Mesenchymal stem cell (in vitro differentiated cells and primary cell): ENCODE measurements around the gene IFNGR1. TPM values are rescaled to one million over a fixed set of nuclear protein-coding genes. Genes with fewer than 3 reads are reported as not detected.

Source experiments
- DNase-seq: peaks from one replicate; pipeline ENCODE4 v3.0.0-alpha.2; 2013
- H2AFZ ChIP-seq: one replicate; pipeline ENCODE4 v1.6.1; 2013; ENCODE audit warnings: low read depth, mild to moderate bottlenecking, control low read depth, inconsistent platforms, low read length, moderate library complexity
- H2AK5ac ChIP-seq: 2 replicates; pipeline ENCODE4 v1.6.1; 2013; ENCODE audit warnings: low read length, moderate library complexity, mild to moderate bottlenecking, inconsistent platforms; ENCODE audit not compliant: severe bottlenecking
- H2BK120ac ChIP-seq: one replicate; pipeline ENCODE4 v1.6.1; 2013; ENCODE audit warnings: low read depth, mild to moderate bottlenecking, inconsistent platforms, low read length, moderate library complexity
- H2BK12ac ChIP-seq, 2 experiments: one replicate each; pipeline ENCODE4 v1.6.1; 2013; ENCODE audit warnings: inconsistent platforms in 2 of 2, low read length in 2 of 2, mild to moderate bottlenecking in 2 of 2, moderate library complexity in 2 of 2, control low read depth in 1 of 2
- H2BK15ac ChIP-seq: one replicate; pipeline ENCODE4 v1.6.1; 2013; ENCODE audit warnings: mild to moderate bottlenecking, low read depth, inconsistent platforms; ENCODE audit not compliant: poor library complexity, severe bottlenecking
- H2BK5ac ChIP-seq: 2 replicates; pipeline ENCODE4 v1.6.1; 2013; ENCODE audit warnings: low read depth, mild to moderate bottlenecking, low read length, control low read depth, inconsistent platforms; ENCODE audit not compliant: poor library complexity, severe bottlenecking
- H3K14ac ChIP-seq, 2 experiments: one replicate each; pipeline ENCODE4 v1.6.1; 2013; ENCODE audit warnings: inconsistent platforms in 2 of 2, low read length in 2 of 2, control low read depth in 1 of 2, mild to moderate bottlenecking in 1 of 2, moderate library complexity in 1 of 2
- H3K18ac ChIP-seq, 2 experiments: one replicate each; pipeline ENCODE4 v1.6.1; 2013; ENCODE audit warnings: inconsistent platforms in 2 of 2, low read length in 2 of 2, control low read depth in 1 of 2, low read depth in 1 of 2, mild to moderate bottlenecking in 1 of 2
- H3K23ac ChIP-seq, 2 experiments: one replicate each; pipeline ENCODE4 v1.6.1; 2013; ENCODE audit warnings: inconsistent platforms in 2 of 2, low read length in 2 of 2, mild to moderate bottlenecking in 2 of 2, moderate library complexity in 2 of 2, control low read depth in 1 of 2
- H3K27ac ChIP-seq: 2 replicates; pipeline ENCODE4 v1.5.1; 2013; ENCODE audit warnings: mild to moderate bottlenecking, moderate library complexity, low read length, control low read depth, inconsistent platforms; ENCODE audit not compliant: poor library complexity, severe bottlenecking
- H3K27me3 ChIP-seq, 2 experiments: 2 replicates each; pipeline versions ENCODE4 v1.6.1 to v1.7.0; 2013; ENCODE audit warnings: low read length in 2 of 2, mild to moderate bottlenecking in 2 of 2, moderate library complexity in 2 of 2, control low read depth in 1 of 2, inconsistent platforms in 1 of 2; ENCODE audit not compliant: control insufficient read depth in 1 of 2, insufficient read depth in 1 of 2
- H3K36me3 ChIP-seq, 2 experiments: 2 replicates each; pipeline versions ENCODE4 v1.6.1 to v1.7.0; 2013; ENCODE audit warnings: low read length in 2 of 2, control low read depth in 1 of 2, inconsistent platforms in 1 of 2, low read depth in 1 of 2, mild to moderate bottlenecking in 1 of 2; ENCODE audit not compliant: insufficient read depth in 2 of 2, control insufficient read depth in 1 of 2
- H3K4ac ChIP-seq, 2 experiments: one replicate each; pipeline ENCODE4 v1.6.1; 2013; ENCODE audit warnings: inconsistent platforms in 2 of 2, low read length in 2 of 2, mild to moderate bottlenecking in 2 of 2, moderate library complexity in 2 of 2, control low read depth in 1 of 2, low read depth in 1 of 2
- H3K4me1 ChIP-seq: 2 replicates; pipeline ENCODE4 v1.6.1; 2013; ENCODE audit warnings: low read depth, low read length, control low read depth; ENCODE audit not compliant: control insufficient read depth, insufficient read depth
- H3K4me2 ChIP-seq: 2 replicates; pipeline ENCODE4 v1.6.1; 2013; ENCODE audit warnings: low read length, mild to moderate bottlenecking, inconsistent platforms; ENCODE audit not compliant: poor library complexity, severe bottlenecking
- H3K4me3 ChIP-seq, 2 experiments: 2 replicates each; pipeline versions ENCODE4 v1.5.1 to v1.7.0; 2013; ENCODE audit warnings: low read length in 2 of 2, mild to moderate bottlenecking in 2 of 2, control low read depth in 1 of 2, low read depth in 1 of 2; ENCODE audit not compliant: insufficient read depth in 1 of 2
- H3K79me1 ChIP-seq: replicated peaks from 2 replicates; pipeline ENCODE4 v1.6.1; 2013; ENCODE audit warnings: mild to moderate bottlenecking, control low read depth, low read length, inconsistent platforms; ENCODE audit not compliant: poor library complexity, severe bottlenecking
- H3K9ac ChIP-seq: 2 replicates; pipeline ENCODE4 v1.7.0; 2013; ENCODE audit warnings: mild to moderate bottlenecking, low read length, moderate library complexity
- H3K9me3 ChIP-seq: 2 replicates; pipeline ENCODE4 v1.7.0; 2013; ENCODE audit warnings: mild to moderate bottlenecking, low read length; ENCODE audit not compliant: control insufficient read depth
- H4K8ac ChIP-seq: one replicate; pipeline ENCODE4 v1.6.1; 2013; ENCODE audit warnings: inconsistent platforms, mild to moderate bottlenecking, low read length, moderate library complexity
- H4K91ac ChIP-seq: one replicate; pipeline ENCODE4 v1.6.1; 2013; ENCODE audit warnings: mild to moderate bottlenecking, low read length, inconsistent platforms
- WGBS: methylation state at CpG from one replicate; pipeline ENCODE4 v1.1.7; 2013; ENCODE audit warnings: mixed read lengths; 5-methylcytosine and 5-hydroxymethylcytosine counted together
- polyA plus RNA-seq, 2 experiments: library from polyadenylated mRNA; stranded (reverse); fragments of 200-250 nt; gene quantifications; one replicate each; pipeline ENCODE4 v1.2.3, GENCODE V29; 2013

Gene IFNGR1
- 41.2 TPM for polyA plus RNA-seq (2013, experiment 1 of 2)
- 43.6 TPM for polyA plus RNA-seq (2013, experiment 2 of 2)

- Histone ChIP-seq H2BK120ac (peak within 1 kb of the TSS; percentile 58), H2AFZ (peak within 1 kb of the TSS; percentile 100), H3K27me3 (no peaks in the 10 kb centered on the region), H3K4me3 (peak within 1 kb of the TSS; percentile 84 to 93), H3K4me1 (peaks cover 6% of the 10 kb centered on the region), H4K8ac (peak within 1 kb of the TSS; percentile 90), H4K91ac (peak within 1 kb of the TSS; percentile 88), H2BK5ac (peak within 1 kb of the TSS; percentile 66), H3K23ac (peak within 1 kb of the TSS in 1 of 2 experiments; percentile 35), H3K9ac (peak within 1 kb of the TSS; percentile 94), H3K36me3 (no peaks in the 10 kb centered on the region), H2BK12ac (peak within 1 kb of the TSS in 1 of 2 experiments; percentile 83), H2AK5ac (no peak within 1 kb of the TSS), H3K18ac (peak within 1 kb of the TSS; percentile 81 to 100), H2BK15ac (peak within 1 kb of the TSS; percentile 79), H3K79me1 (peaks cover 7% of the 10 kb centered on the region), H3K9me3 (no peaks in the 10 kb centered on the region), H3K4me2 (peak within 1 kb of the TSS; percentile 83), H3K27ac (peak within 1 kb of the TSS; percentile 55), H3K14ac (peak within 1 kb of the TSS in 1 of 2 experiments; percentile 100), H3K4ac (peak within 1 kb of the TSS; percentile 61 to 100)
- 0% methylated on average over 57 of the region's 64 CpGs for WGBS
- peak; percentile 93 for DNase-seq
These were observed at the start of gene IFNGR1 for GRCh38 chr6:137218917-137219663. Gene IFNGR1, minus strand, starts transcription at chr6:137219385. Its CDS starts 58 bp downstream, at chr6:137219327.

- no peak overlapping the region for H3K18ac ChIP-seq
These were observed 49.7 kb upstream of the IFNGR1 start for GRCh38 chr6:137268911-137269310.

GRCh38 chr6:137266309-137266586, 47.1 kb upstream of the IFNGR1 start:
- DNase-seq = peak; percentile 66
- Histone ChIP-seq H3K4ac (no peak overlapping the region), H2BK15ac (no peak overlapping the region), H4K8ac (no peak overlapping the region), H3K9me3 (no peaks in the 10 kb centered on the region), H4K91ac (no peak overlapping the region), H2BK5ac (no peak overlapping the region), H3K18ac (no peak overlapping the region), H3K4me3 (no peak overlapping the region), H3K4me2 (no peak overlapping the region), H3K4me1 (peaks cover 2% of the 10 kb centered on the region), H3K9ac (no peak overlapping the region), H2BK120ac (peak overlapping the region; percentile 19), H2AK5ac (no peak overlapping the region), H3K36me3 (no peaks in the 10 kb centered on the region), H2BK12ac (no peak overlapping the region), H3K79me1 (no peaks in the 10 kb centered on the region), H2AFZ (no peak overlapping the region), H3K14ac (no peak overlapping the region), H3K27me3 (peaks cover 0 to 13% of the 10 kb centered on the region in 2 experiments), H3K27ac (no peak overlapping the region), H3K23ac (no peak overlapping the region)
- WGBS = 40% methylated on average over 3 of the region's 4 CpGs

More at GRCh38 chr6:137268911-137269310, 49.7 kb upstream of the IFNGR1 start:
- Histone ChIP-seq H3K27me3 (peaks cover 0 to 13% of the 10 kb centered on the region in 2 experiments), H3K79me1 (no peaks in the 10 kb centered on the region), H4K8ac (no peak overlapping the region), H2BK12ac (no peak overlapping the region), H3K9ac (no peak overlapping the region), H3K9me3 (no peaks in the 10 kb centered on the region), H3K4ac (no peak overlapping the region), H3K4me1 (peaks cover 1% of the 10 kb centered on the region), H2AFZ (no peak overlapping the region), H4K91ac (no peak overlapping the region), H2BK120ac (no peak overlapping the region), H3K4me3 (no peak overlapping the region), H3K23ac (no peak overlapping the region), H3K36me3 (no peaks in the 10 kb centered on the region), H3K14ac (no peak overlapping the region), H2BK15ac (no peak overlapping the region), H3K27ac (no peak overlapping the region), H2BK5ac (no peak overlapping the region), H3K4me2 (no peak overlapping the region), H2AK5ac (no peak overlapping the region)
- no peak for DNase-seq
- 100% methylated on average over 1 of the region's 3 CpGs for WGBS

GRCh38 chr6:137265561-137266308, 46.5 kb upstream of the IFNGR1 start:
- H3K4ac ChIP-seq = no peak overlapping the region
- no peak overlapping the region for H3K9ac ChIP-seq
- peak overlapping the region in 1 of 2 experiments; percentile 58 for H3K18ac ChIP-seq
- no peak overlapping the region for H3K27ac ChIP-seq
- no peaks in the 10 kb centered on the region for H3K9me3 ChIP-seq
- H2BK12ac ChIP-seq = peak overlapping the region in 1 of 2 experiments; percentile 90
- H4K8ac ChIP-seq = no peak overlapping the region
- no peaks in the 10 kb centered on the region for H3K79me1 ChIP-seq
- H2BK15ac ChIP-seq = no peak overlapping the region
- no peak overlapping the region for H3K23ac ChIP-seq
- no peak overlapping the region for H2AFZ ChIP-seq
- no peaks in the 10 kb centered on the region for H3K36me3 ChIP-seq
- WGBS = 83% methylated on average over 5 of the region's 7 CpGs
- H3K27me3 ChIP-seq = peaks cover 0 to 13% of the 10 kb centered on the region in 2 experiments
- no peak overlapping the region for H2BK5ac ChIP-seq
- H3K4me2 ChIP-seq = no peak overlapping the region
- peak overlapping the region; percentile 19 for H2BK120ac ChIP-seq
- no peak for DNase-seq
- peaks cover 4% of the 10 kb centered on the region for H3K4me1 ChIP-seq
- H3K14ac ChIP-seq = no peak overlapping the region
- no peak overlapping the region for H4K91ac ChIP-seq
- no peak overlapping the region for H2AK5ac ChIP-seq
- H3K4me3 ChIP-seq = no peak overlapping the region
